NCI-H2227 (cell line): Measurements from ENCODE around the gene DNAJB14.

Source experiments
- DNase-seq: peaks from one replicate; lab custom pipeline; 2025; ENCODE audit not compliant: unreplicated experiment; lab: John Stamatoyannopoulos, UW

DNAJB14 gene

GRCh38 chr4:99945718-99946355 lies 581 bp downstream of the DNAJB14 start:
- DNase-seq = peak; percentile 43

GRCh38 chr4:99943904-99944437 lies 2.4 kb downstream of the DNAJB14 start:
- DNase-seq = no peak

- no peak for DNase-seq
These were observed 8.1 kb downstream of the DNAJB14 start for GRCh38 chr4:99938243-99938753.

DNA sequence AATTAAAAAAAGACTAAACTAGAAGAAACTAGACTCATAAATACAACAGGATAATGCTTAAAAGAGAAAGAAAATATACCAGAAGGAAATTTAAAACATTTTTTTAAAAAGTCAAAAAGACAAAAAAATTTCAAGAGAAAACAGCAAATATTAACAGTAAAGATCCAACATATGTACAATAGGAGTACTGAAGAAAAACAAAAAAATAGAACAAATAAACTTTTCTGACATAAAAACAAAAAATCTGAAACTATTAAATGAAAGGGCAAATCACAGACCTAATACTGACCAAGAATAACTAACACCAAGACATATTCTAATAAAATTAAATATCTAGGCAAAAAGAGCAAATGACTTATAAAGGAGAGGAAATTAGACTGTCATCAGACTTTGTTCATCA lies 11.5 kb downstream of the DNAJB14 start:
- DNase-seq = no peak

DNA sequence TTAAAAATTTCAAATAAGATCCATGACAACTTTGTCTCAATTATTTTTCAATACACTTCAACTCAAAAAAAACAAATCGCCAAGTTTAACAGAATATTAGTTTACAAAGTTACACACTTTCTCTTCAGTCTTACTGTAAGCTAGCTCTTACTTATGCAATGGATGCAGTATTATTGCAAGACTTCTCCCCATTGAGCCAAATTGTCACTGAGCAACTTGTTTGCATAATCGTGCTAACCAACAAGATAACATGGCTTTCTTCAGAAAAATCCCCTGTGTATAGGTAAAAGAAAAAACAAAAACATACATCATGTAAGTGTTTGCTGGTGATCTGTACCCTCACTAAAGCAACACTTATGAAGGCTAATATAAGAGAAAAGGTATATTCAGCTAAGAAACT lies 18.9 kb downstream of the DNAJB14 start:
- DNase-seq = no peak

- no peak for DNase-seq
These were observed 25.2 kb downstream of the DNAJB14 start for GRCh38 chr4:99921174-99921573.

DNA sequence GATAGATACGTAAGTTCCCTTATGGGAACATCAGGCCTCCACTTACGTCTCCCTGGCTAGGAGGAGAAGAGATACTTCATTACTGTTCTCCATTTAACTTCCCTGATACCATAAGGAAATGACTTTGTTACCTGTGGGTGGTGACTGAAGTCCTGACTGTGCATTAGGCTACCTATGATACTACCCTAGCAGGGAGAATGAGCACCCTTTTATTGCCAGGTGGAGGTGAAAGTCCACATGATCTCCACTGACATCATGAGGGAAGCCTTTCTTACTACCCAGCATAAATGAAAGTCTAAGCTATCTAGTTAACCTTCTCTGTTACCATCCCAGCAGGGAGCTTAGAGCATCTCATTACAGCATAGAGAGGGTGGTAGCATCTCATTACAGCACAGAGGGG lies 27.8 kb downstream of the DNAJB14 start:
- no peak for DNase-seq

- DNase-seq = no peak
These were observed 28.8 kb downstream of the DNAJB14 start for GRCh38 chr4:99917575-99917974.

- DNase-seq = no peak
These were observed 31.0 kb downstream of the DNAJB14 start for GRCh38 chr4:99915449-99915848.

- no peak for DNase-seq
These were observed 51.4 kb downstream of the DNAJB14 start for GRCh38 chr4:99894998-99895397.

DNA sequence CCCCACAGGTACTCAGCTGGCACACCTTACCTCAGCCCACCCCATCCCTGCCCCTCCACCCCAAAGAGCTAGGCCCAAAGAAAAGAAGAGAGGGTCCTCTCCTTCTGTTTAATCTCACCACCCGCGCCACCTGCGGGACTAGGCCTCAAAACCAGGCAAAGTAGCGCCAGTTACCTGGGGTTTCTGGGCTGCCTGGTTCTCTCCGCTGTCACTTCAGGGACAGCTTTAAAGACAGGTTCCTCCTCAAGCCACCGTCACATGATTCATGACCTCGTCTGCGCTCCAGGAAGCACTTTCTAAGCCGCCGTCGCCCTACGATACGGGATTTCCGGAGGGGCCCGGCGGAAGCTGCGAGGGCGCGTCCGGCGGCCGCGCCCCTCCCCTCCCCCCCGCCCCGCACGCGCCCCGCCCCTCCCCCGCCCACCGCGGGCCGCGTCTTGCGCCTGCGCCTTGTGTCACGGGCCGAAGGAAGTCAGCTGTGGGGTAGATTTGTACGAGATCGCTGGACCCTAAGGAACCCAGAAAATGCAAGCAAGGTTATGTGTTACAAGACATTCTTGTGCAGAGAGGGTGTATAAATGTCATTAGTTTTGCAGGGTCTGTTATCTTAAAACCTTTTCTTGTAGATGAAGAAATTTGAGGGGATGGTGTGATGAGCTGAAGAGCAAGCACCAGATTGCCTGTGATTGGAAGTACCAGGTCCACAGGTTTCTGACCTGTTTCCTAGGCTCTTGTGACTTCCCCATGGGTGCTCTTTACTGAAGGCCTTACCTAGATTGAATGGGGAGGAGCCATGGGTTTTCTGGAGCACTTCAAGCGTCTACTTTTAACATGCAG lies 52.0 kb downstream of the DNAJB14 start, which contains the start of gene LAMTOR3:
Gene LAMTOR3, minus strand, starts transcription at position 267 of the 837 bp plus-strand sequence. CDS start 464 bp downstream, outside the sequence.
- peak; percentile 91 for DNase-seq

- DNase-seq = no peak
These were observed 52.6 kb downstream of the DNAJB14 start for GRCh38 chr4:99893839-99894160.

- DNase-seq = no peak
These were observed 53.4 kb downstream of the DNAJB14 start for GRCh38 chr4:99893029-99893428.

DNA sequence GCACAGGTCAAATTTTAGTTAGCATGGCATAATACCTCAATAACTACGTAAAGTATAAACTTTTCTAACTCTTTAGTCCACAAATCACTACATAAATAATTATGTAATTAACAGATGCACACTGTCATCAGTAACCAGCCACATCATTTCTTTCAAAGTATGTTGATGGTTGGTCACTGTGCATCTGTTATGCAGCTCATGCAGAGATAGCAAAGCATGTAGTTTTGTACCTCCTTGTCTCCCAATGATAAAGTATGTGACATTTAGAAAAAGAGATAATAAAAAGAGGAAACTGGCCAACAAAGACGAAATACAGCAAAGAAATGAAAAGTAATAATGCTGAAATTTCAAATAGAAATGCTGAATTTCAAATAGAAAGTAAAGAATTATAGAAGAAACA lies 55.1 kb downstream of the DNAJB14 start:
- DNase-seq = no peak

GRCh38 chr4:99887837-99888236 lies 58.6 kb downstream of the DNAJB14 start:
- no peak for DNase-seq

DNA sequence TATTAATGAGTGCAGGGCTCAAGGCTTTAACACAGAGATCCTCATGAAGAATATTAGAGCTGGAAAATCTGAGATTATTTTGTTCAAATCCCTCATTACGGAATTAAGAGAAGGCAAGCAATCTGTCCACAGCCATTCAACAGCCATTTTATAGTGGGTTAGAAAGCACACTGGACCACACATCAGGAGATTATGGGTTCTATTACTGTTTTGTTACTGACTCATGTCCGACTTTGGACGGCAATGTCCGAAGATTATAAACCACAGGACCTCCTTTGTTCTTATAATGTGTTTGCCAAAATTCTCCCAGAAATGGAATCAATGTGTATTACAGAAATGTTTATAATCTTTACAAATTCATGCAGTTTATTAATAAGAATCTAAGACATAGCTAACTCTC lies 60.3 kb downstream of the DNAJB14 start:
- DNase-seq = no peak

DNA sequence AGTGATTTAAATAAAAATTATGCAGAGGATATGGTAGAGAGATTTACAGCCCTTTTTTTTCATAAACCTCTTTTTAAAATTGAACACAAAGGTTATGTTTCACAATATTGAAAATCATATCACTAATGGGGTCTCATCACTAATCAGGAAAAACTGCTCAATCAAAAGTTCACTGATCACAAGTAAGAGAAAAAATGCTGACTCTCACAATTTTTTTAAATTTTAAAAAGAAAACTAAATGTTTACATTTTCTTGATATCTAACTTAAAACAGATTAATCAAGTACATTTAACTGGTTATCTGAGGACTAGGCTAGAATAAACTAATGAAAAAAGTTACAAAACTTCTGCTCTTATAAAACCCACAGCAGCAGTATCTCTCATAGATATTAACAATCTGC lies 60.7 kb downstream of the DNAJB14 start:
- no peak for DNase-seq

GRCh38 chr4:99885063-99885664 lies 61.3 kb downstream of the DNAJB14 start:
- DNase-seq = peak; percentile 12

DNA sequence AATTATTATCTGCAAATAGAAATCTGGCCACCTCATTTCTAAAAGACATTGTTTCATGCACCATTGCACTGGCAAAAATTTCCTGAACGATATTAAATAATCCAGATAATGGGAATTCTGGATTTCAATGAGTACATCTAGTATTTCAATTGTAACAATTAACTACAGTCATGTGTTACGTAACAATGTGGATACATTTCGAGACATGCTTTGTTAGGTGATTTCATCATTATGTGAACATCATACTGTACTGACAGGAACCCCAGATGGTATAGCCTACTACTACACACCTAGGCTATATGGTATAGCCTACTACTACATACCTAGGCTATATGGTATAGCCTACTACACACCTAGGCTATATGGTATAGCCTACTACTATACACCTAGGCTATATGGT lies 67.0 kb downstream of the DNAJB14 start:
- DNase-seq = no peak

- no peak for DNase-seq
These were observed 67.8 kb downstream of the DNAJB14 start for GRCh38 chr4:99878604-99879003.

DNA sequence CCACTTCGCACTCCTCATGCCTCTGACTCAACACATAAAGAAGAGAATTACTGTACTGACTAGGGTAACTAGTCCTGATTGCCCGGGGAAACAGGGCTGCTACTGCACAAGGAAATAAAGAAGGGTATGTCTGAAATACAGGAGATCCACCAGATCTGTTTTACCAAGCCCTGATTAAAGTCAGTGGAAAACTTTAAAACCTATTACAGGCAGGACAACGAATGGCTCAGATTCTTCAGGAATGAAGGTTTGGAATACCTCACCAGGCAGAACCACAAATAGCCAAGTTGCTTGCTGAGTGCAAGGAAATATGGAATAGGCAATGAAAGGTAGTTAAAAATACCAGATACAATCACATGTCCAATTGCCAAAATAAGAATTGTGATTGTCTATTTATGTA lies 69.5 kb downstream of the DNAJB14 start:
- DNase-seq = no peak

- no peak for DNase-seq
These were observed 71.3 kb downstream of the DNAJB14 start for GRCh38 chr4:99875071-99875470.
